Inflammatory macrophage (primary cell): Measurements from ENCODE around the gene ZNF20.
A peak's percentile ranks its signal among the peaks of the same experiment; 100 is the strongest.
"Not testable (repeated sequence)": the region's sequence is repeated elsewhere in the genome, so short reads cannot be mapped to it uniquely, and the experiment has no call there.

Experiments
- DNase-seq, 2 donors: peaks; one replicate each; pipeline ENCODE4 v3.0.0-alpha.2; 2020 to 2022

ZNF20 gene

DNA sequence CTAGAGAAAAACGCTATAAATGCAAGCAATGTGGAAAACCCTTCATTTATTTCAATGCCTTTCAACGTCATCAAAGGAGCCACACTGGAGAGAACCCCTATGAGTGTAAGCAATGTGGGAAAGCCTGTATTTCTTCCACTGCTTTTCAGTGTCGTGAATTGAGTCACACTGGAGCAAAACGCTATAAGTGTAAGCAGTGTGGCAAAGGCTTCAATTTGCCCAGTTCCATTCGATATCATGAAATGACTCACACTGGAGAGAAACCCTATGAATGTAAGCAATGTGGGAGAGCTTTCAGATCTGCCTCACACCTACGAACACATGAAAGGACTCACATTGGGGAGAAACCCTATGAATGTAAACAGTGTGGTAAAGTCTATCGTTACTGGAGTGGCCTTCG lies 27.4 kb downstream of the ZNF20 start:
- DNase-seq = no peak

DNA sequence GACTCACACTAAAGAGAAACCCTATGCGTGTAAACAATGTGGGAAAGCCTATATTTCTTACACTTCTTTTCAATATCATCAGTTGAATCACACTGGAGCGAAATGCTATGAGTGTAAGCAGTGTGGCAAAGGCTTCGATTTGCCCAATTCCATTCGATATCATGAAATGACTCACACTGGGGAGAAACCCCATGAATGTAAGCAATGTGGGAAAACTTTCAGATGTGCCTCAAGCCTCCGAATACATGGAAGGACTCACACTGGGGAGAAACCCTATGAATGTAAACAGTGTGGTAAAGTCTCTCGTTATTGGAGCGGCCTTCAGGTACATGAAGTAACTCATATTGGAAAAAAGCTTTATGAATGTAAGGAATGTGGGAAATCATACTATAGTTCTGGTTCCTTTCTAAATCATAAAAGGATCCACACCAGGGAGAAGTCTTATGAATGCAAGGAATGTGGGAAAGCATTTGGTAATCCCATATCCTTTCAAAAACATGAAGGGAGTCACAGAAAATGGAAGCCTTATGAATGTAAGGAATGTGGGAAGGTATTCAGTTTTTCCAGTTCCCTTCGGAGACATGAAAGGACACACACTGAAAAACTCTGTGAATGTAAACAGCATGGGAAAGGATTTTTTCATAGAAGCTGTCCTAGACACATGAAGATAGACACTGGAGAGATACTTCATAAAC lies 28.1 kb downstream of the ZNF20 start:
- no peak for DNase-seq

DNA sequence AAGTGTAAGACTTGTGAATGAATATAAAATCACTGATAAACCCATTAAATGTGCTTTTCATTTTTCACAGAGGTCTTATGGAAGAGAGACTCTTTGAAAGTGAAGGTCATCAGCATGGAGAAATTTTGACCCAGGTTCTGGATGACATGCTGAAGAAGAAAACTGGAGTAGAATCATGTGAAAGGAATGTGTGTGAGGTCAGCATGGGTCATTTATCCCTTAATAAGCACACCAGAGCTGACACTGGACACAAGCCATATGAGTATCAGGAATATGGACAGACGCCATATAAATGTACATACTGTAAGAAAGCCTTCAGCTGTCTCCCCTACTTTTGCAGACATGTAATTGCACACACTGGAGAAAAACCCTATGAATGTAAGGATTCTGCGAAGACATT lies 29.0 kb downstream of the ZNF20 start:
- no peak for DNase-seq

DNA sequence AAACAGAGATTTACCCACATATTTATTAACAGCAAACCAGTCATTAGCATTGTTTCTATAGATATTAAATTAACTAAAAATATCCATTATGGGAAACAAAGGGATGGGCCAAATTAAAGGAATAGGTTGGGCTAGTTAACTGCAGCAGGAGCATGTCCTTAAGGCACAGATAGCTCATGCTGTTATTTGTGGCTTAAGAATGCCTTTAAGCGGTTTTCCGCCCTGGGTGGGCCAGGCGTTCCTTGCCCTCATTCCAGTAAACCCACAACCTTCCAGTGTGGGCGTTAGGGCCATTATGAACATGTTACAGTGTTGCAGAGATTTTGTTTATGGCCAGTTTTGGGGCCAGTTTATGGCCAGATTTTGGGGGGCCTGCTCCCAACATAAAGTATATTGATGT lies 36.2 kb downstream of the ZNF20 start:
- DNase-seq = not testable (repeated sequence)

DNA sequence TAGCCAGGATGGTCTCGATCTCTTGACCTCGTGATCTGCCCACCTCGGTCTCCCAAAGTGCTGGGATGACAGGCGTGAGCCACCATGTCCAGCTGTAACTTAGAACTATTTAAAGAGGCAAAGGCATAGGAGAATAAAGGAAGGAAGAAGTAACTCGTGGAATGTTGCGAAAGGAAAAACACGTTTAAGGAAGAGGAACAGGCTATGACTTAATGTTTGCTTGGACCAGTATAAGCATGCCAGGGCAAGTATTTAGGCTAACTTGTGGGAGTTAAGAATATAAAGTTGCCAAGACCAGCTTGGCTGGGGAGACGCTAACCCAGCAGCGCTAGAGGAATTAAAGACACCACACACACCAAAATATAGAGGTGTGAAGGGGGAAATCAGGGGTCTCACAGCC lies 42.1 kb downstream of the ZNF20 start:
- DNase-seq = peak; percentile 29 to 57

DNA sequence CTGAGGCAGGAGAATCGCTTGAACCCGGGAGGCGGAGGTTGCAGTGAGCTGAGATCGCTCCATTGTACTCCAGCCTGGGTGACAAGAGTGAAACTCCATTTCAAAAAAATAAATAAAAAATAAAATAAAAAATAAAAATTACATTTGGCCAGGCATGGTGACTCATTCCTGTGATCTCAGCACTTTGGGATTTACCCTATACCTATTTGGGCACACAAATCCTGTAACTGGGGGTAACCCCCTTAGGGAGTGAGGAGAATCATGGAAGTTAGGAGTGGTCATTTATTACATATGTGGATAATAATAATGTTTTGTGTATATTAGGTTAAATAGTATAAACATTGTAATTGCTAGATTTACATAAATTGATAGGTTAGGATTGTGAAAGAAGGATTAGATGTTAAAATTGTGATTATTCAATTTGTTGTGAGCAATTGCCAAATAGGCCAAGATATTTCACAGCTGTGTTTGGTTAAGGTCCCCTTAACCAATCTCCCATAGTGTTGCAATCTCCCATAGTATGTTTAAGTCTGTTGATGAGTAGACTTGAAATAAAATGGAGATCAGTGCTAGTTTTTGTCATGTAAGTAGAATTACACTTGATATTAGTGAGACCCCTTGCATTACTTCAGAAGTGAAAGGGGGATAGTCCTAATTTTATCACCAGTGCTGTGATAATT lies 44.9 kb downstream of the ZNF20 start:
- DNase-seq = no peak

DNA sequence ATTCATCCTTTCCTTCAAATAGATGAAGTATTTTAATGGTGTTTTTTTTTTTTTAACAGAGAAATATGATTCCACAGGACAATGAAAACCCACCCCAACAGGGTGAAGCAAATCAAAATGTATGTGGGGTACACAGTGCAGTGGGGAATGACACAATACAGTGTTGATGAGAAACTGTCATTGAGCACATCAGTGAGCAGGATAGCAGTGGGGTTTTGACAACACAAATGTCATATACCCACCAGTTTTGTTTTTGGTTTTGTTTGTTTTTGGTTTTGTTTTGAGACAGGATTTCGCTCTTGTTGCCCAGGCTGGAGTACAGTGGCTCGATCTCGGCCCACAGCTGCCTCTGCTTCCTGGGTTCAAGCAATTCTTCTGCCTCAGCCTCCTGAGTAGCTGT lies 46.4 kb downstream of the ZNF20 start:
- no peak for DNase-seq

DNA sequence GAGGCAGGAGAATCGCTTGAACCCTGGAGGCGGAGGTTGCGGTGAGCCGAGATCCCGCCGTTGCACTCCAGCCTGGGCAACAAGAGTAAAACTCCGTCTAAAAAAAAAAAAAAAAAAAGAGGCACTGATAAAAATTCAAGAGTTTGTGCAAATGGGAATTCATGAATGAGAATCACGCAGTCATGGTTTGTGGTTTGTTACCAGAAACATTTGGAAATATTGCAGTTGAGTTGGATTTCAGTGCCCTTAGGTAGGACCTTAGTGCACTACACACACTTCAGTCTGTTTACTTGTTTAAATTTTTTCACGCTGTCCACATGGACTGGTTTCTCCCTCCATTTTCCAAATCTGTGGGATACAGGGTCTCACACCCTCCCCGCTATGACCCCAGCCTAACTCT lies 47.2 kb downstream of the ZNF20 start:
- DNase-seq = peak in 1 of 2 donors; percentile 24

DNA sequence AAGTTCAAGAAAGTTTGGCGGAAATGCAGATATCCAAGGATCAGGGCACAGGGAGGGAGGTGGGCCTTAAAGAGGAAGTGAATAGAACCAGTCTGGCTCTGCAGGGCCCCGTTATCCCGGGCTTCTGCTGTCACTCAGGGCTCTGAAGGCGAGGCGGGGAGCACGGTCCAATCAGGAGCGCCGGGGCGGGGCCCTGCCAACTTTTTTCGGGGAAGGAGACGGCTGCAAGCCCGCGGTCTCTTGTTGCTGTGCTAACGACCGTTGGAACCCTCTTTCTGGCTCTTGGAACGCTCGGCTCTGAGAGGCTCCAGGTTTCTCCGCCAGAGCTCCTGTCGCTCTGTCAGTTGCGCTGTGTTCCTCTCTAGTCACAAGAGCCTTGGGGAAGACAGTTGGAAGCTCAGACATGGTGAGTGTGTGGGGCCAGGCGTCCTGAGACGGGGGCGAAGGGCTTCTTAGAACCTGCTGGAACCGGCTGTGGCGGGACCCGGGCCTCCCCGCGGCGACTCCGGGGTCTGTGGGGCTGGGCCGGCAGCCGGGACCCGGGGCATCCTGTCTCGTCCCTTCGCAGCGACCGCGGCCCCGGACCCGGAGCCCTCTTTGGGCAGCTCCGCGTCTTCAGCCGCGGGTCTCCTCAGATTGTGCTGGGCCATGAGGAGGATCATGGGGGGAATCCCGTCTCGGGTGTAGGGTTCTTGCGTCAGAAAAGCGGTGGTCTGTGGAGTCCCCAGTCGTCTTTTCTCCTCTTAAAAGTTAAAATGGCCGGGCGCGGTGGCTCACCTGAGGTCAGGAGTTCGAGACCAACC lies 47.9 kb downstream of the ZNF20 start:
- DNase-seq = peak; percentile 89 to 90

DNA sequence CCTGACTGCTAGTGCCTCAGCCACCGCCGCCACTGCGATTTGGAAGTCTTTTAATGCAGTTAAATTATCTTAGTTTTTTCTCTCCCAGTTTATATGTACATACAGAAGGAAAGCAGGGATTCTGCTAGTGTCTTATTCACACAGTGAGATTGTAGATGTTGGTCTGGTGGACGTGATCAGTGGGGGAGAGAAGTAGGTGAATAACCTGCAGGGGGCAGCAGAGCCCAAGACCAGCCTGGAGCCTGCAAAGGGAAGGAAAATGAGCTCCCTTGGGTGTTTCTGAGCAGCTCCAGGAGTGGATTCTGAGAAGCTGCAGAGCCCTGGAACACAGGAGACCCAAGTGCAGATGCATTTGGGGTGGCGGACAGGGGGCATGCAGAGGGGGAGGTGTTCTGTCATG lies 49.3 kb downstream of the ZNF20 start:
- DNase-seq = peak; percentile 73 to 75

DNA sequence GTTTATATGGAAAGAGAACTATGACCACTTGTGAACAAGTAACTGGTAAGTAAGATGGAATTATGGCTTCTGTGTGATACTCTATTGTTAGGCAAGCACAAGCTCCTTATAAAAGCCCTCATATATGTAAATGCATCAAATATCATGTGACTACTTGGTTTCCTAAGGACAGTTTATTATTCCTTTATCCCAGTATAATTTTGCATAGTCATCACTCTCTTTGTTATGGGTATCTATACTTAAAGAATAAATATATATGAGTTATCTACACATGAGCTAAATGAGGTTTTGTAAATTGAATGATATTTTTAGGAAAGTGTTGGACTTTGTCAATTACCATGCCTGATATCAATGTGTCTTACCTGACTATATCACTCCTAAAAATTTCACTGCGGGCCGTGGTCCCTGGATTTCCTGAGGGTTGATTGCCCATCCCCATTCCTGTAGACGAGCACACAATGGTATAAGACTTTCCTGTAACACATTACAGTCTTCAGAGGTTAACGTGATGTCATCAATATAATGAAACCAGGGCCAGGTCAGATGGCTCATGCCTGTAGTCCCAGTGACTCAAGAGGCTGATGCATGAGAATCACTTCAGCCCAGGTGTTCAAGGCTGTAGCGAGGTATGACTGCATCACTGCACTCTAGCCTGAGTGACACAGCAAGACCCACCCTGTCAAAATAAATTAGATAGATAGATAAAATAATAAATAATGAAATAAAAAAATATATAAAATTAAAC lies 54.9 kb downstream of the ZNF20 start:
- no peak for DNase-seq

DNA sequence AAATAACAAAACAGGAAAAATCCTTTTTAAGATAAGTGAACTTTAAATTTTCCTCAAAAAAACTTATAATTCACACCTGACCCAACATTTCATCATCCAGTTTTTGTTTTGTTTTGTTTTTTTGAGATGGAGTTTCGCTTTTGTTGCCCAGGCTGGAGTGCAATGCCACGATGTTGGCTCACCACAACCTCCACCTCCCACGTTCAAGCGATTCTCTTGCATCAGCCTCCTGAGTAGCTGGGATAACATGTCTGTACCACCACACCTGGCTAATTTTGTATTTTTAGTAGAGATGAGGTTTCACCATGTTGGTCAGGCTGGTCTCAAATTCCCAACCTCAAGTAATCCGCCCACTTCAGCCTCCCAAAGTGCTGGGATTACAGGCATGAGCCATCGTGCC lies 56.8 kb downstream of the ZNF20 start:
- DNase-seq = not testable (repeated sequence)
